Renal cortical epithelial cell (primary cell): ENCODE measurements around the gene KSR1. TPM values are rescaled to one million over a fixed set of nuclear protein-coding genes. Genes with fewer than 3 reads are reported as not detected.

Source experiments
- DNase-seq: peaks from one replicate; pipeline ENCODE4 v3.0.0-alpha.2; 2011; ENCODE audit warnings: low read depth
- total RNA-seq: library from RNA; depleted of rRNA; stranded (reverse); fragments of >200 nt; gene quantifications from 2 replicates; pipeline ENCODE4 v1.2.3, GENCODE V29; 2014

KSR1 gene
- total RNA-seq, 1 donor from 2014 or later = 29.3 TPM

DNA sequence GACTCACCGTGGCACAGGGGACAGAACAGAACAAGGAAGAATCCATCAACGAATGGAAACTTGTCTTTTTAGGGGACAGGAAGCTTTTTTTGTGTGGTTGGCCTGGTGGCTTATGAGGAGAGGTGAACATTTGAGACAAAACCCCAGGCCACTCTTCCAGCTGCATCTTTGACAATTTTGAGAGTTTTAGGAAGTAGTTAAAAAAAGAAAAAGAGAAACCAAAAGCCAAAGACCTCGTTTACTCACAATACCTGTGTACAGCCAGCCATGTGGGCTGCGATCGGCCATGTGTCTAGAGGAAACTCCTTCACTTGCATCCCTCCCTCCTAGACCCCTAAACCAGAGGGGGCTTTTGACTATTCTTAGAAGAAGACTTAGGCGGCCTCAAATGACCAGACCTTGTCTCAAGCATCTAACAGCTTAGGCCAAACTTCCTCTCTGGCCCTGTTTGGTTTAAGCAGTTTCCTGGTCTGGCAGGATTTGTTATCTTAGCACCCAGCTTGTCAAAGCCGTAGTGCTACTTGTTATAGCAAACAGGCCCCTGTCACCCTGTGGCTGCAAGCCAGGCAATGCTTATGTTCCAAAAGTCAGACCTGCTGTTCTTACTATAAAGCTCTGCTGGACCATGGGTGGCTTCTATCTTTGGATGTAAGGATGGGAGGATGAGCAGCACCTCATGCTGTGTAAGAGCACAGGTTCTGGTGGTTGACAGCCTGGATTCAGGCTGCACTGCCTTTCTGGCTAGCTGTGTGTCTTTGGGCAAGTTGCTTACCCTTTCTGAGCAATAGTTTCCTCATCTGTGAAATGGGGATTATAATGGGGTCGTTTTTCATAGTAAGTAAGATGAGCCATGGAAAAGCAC is 17.7 kb downstream of the KSR1 start:
- DNase-seq = no peak

DNA sequence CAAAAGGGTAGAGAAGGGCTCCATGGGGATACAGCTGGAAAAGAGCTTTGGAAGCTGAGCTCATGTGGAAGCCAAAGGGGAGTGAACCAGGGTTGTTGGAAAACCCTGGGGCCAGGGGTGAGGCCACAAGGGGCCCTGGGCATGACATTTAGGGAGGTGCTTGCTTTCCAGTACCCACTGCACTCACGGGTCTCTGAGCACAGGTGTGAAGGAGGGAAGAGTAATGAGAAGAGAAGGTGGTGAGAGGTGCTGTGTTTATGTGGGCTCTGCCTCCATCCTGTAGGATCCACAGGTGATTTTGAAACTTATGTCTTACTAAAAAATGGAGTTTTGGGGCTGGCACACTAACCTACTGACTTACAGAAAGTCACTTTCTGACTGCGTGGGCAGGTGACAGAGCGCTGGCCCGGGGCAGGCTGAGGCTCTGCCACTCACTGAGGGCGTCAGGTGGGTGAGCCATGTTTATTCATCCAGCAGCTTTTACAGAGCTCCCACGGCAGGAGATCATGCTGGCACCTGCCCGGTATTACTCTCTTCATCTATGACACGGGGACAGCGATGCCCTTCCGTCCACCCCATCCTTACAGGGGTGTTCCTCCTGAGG is 18.9 kb downstream of the KSR1 start:
- no peak for DNase-seq

DNA sequence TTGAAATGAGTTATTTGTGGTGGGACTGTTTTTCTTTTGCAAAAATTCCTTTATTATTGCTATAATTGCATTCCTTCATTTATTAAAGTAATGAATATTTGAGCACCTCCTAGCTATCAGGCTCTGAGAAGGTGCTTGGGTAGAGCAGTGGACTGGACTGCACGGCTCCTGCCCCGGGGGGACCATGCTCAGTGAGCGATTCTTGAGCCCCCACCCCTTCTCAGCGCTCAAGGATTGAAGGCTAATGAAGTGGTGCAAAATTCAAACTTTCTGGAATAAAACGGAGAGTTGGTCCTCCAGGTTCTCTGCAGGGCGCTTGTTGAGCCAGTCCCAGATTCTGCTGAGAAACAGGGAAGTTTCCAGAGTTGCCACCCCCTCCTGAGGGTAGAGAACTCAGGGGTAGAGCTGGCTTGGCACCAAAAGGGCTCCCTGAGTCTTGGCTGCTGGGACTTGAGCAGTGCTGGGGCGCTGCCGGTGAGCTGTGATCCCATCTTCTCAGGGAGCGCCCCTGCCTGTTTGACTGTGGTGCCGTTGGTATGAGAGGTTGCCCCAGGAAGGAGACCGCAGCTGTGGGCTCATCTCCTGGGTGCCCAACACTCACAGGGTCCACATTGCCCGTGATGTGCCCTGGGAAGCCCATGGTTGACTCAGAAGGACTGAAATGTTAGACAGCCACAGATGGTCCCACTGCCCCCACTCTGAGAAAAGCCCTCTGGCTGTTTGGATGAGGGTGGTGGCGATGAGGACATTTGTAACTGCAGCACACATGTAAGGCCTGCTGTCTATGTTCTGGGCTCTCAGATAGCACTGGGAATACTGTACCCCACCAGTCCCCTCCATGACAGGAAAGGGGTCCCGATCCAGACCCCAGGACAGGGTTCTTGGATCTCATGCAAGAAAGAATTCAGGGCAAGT is 20.0 kb downstream of the KSR1 start:
- DNase-seq = no peak

GRCh38 chr17:27477050-27477888 is 21.0 kb downstream of the KSR1 start:
- no peak for DNase-seq

- DNase-seq = no peak
These were observed 21.9 kb downstream of the KSR1 start for GRCh38 chr17:27477971-27478684.

DNA sequence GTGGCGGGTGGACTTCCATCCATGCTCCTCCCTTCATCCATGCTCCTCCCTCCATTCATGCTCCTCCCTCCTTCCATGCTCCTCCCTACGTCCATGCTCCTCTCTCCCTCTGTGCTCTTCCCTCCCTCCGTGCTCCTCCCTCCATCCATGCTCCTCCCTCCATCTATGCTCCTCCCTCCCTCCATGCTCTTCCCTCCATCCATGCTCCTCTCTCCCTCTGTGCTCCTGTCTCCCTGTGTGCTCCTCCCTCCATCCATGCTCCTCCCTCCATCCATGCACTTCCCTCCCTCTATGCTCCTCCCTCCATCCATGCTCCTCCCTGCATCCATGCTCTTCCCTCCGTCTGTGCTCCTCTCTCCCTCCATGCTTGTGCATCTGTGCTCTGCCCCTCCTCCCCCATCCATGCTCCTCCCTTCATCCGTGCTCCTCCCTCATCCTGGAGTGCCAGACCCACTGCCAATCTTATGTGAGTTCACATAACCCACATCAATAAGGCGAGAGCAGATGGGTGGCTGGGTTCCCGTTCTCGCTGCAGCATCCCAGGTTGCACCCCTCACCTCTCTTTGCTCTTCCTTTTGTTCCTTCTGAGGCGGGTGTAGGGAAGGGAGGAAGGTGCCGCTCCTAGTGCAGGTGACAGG is 22.8 kb downstream of the KSR1 start:
- no peak for DNase-seq

GRCh38 chr17:27479838-27480237 is 23.6 kb downstream of the KSR1 start:
- DNase-seq = no peak

DNA sequence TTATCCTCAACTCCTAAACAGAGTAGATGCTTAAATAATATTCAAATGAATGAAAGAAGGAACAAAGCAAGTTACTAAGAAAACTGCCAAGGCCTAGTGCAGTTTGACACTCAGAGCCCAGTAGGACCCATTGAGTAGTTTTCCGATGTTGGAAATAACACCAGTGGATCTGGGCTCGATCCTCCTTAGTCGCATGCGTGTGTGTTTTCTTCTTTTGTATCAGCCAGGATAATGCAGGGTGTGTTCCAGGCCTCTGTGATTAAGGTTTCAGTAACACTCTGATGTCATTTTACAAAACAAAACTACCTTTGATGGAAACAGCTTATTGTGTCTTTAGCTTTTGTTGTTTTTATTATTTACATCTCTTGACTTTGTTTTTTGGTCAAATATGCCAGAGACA is 24.5 kb downstream of the KSR1 start:
- DNase-seq = no peak

- no peak for DNase-seq
These were observed 25.1 kb downstream of the KSR1 start for GRCh38 chr17:27481327-27481726.

GRCh38 chr17:27485125-27485524 is 28.9 kb downstream of the KSR1 start:
- DNase-seq = no peak

DNA sequence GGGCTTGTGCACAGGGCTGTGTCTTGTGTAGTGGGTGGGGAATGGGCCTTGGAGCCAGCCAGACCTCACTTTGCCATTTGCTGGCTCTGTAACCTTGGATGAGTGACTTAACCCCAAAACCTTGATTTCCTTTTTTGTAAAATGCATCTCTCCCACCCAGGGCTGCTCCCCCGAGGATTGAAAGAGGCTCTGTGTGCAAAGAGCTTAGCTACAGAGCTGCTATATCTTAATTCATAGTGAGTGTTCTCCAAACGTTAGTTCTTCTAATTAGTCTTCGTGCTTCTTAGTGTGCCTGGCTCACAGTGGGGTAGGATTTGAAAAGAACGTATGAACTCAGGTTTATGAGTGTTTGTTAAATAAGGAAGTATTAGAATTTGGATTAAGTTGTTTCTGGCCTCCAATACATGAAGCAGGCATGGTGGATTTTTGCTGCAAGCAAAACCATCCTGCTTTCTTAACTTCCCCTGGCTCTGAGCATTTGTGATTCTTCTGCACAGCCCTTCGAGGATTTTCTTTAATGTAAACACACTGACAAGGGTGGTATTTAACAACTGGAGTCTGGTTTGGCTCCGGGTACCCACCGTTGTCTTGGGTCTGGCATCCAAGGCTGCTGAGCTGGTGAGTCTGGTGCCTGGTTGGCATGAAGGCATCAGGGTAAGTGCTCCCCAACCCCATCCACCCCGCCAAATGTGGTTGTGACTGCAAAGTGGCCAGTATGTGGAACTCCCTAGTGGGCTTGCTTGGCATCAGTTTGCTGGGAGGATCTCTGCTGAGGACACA is 29.7 kb downstream of the KSR1 start:
- no peak for DNase-seq

- DNase-seq = no peak
These were observed 30.5 kb downstream of the KSR1 start for GRCh38 chr17:27486741-27487140.

- DNase-seq = no peak
These were observed 32.0 kb downstream of the KSR1 start for GRCh38 chr17:27488231-27488630.

- DNase-seq = peak; percentile 54
These were observed 32.9 kb downstream of the KSR1 start for GRCh38 chr17:27489045-27489715.

DNA sequence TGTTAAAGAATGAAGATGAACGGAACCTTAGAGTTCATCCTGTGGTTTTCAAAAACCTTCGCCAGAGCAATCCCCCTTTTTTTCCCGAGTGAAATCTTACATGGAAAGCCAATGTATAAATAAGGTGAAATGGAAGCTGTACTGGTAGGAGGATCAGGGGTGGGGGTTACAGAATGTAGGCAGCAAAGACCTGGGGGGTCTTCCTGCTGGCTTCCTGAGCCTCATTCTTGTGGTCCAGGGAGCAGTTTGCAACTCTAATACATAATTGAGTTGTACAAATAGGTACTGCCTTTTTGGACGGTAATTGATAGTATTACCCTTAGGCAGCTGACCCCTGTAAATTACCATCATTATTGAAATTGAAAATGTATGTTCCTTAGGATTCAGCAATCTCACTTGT is 34.1 kb downstream of the KSR1 start:
- no peak for DNase-seq

DNA sequence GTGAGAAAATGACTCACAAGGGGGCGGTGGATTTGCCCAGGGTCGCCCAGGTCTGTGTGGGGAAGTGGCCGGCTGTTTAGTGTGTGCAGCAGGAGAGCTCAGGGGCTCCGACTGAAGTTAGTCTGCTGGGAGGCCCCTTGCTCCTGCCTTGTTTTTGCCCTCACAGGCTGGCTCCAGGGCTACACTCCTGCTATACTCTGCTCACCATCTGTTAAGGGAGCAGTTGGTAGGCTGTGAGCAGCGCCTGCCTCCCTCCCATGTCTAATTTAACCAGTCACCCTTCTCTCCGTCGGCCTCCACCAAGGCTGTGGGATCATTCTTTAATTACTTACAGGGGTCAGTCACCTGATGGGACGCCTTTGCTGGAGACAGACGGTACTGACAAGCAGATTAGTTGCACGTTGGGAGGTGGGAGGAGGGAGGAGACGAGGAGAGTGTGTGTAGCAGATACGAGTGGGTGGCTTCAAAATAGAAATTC is 35.5 kb downstream of the KSR1 start:
- no peak for DNase-seq

GRCh38 chr17:27492470-27492869 is 36.2 kb downstream of the KSR1 start:
- no peak for DNase-seq

GRCh38 chr17:27493088-27493487 is 36.8 kb downstream of the KSR1 start:
- DNase-seq = no peak
